Measurements from ENCODE around the gene TMEM132C.

TMEM132C gene

GRCh38 chr12:128729628-128730121 lies 462.7 kb downstream of the TMEM132C start:
- DNase-seq, result no peak

DNA sequence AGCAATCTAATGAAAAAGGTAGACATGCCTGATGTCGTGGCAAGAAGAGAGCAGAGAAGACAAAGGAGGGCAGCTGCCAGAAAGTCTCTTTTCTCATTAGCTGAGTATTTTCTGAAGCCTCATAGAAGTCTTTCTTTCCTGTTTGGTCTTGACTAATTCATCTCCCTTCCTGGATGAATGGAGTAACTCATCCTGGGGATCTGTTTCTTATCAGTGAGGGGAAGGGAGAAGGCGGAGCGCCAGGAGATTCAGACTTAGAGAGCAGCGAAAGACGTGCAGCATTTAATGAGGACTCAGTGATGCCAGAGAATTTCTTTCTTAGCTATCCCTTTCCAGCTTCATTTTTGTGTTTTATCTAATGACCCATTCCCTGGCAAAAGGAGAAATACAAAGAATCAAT lies 467.4 kb downstream of the TMEM132C start:
- DNase-seq, result no peak

GRCh38 chr12:128737292-128737966 lies 470.5 kb downstream of the TMEM132C start:
- DNase-seq, result no peak

DNA sequence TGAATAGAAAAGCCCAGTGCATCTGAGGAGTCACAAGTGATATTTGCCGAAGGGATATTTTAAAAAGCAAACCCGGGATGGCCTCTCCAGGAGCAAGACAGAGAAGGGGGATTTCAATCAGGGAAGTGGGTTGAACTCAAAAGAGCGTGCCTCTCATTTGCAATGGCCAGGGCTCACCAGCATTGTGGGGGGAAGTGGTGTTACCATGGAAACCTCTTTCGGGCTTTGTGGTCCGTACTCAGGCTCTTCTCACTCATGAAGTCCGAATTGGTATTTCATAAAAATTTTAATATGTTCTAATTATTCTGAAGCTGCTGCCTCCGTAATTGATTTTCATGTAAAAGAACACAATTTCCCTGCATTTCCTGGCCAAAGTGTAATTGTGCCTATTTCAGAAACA lies 476.9 kb downstream of the TMEM132C start:
- DNase-seq, result no peak

GRCh38 chr12:128745772-128746689 lies 479.1 kb downstream of the TMEM132C start:
- DNase-seq, result no peak

DNA sequence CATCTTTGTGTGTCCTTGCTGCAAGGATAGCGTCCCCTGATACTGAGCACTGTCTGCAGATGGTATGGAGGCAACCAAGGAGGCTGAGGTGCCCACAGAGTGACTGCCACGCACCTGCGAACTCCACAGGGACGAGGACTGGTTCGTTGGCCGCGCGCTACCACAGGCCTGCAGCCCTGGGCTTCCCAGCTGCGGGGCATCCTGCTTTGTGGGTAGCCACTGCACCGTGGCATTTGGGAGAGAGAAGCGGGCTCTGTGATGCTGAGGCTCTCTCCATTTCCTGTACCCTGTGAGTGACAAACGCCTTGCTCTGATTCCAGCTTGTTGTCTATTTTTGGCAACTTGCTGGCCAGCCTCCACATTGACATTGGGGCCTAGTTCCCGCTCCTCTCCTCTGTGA lies 480.5 kb downstream of the TMEM132C start:
- DNase-seq, result no peak

GRCh38 chr12:128752386-128752785 lies 485.4 kb downstream of the TMEM132C start:
- no peak for DNase-seq

DNA sequence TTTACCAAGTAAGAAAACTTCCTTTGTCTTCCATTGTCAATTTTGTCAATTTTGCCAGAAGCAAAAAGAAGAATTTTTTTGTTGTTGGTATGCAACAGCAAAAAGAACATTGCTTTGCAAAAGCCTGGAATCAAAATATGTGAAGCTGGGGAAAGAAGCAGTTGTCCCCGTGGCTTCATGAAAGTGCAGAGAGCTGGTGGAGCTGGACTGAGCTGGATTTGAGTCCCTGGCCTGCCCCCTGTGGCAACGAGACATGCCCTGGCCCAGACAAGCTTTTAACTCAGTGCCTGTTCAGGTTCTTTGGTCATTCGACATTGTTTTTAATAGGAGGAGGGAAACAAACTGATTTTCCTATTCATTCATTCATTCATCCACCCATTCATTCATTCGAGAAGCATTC lies 486.5 kb downstream of the TMEM132C start:
- no peak for DNase-seq

DNA sequence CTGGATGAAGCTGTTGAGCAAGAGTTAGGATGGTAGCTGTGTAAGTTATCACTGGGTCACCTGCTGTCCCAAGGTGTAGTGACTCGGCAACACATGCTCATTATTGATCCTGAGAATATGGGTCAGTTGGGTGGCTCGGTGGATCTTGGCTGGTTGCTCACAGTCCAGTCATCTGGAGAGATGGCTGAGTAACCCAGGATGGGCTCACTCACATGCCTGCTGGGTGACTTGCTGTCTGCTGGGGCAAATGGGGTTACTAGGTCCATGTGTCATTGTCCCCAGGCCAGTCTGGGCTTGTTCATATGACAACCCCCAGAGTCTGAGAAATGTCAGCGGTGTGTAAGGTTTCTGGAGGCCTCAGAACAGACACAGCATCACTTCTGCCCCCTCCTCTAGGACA lies 487.3 kb downstream of the TMEM132C start:
- DNase-seq, result no peak

GRCh38 chr12:128755566-128755965 lies 488.6 kb downstream of the TMEM132C start:
- DNase-seq, result no peak
